ENCODE measurements around the gene DMRTC2. TPM values are rescaled to one million over a fixed set of nuclear protein-coding genes. Genes with fewer than 3 reads are reported as not detected.
"Not testable (repeated sequence)": the region's sequence is repeated elsewhere in the genome, so short reads cannot be mapped to it uniquely, and the experiment has no call there.

Gene DMRTC2
- total and polyA plus RNA-seq, 2 donors from 2014 or later = not detected

DNA sequence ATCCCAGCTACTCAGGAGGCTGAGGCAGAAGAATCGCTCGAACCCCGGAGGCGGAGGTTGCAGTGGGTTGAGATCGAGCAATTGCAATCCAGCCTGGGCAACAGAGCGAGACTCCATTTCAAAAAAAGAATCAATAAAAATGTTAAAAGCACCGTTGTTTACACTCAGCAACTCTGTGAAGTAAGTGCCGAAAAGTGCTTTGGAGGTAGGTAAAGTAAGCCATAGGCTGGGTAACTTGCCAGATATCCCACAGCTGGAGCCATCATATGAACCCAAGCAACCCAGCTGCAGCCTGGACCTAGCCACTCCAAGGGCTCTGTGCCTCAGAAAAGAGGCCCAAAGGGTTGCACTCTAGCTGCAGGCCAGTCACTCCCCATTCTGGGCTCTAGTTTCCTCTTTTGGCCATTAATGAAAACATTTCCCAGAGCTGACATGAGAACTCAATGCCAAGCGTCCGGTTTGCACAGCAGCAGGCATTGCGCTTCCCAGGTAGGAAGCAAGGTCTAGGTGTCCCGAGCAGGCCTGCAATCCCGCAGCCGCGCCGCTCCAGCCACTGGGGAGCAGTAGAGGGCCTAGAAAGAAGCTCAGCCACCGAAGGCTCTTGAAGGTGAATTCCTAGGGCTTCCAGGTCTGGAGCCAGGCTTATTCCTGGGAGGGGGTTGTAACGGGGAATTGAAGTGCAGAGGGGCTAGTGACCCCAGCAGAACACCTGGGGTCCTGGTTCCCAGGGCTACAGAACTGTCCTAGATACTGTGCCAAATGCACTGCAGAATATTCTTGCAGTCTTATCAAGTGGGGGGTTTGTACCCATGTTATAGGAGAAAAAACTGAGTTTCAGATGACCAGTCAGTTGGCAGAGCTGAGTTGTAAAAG, 28.2 kb downstream of the DMRTC2 start:
- no peaks in the 10 kb centered on the region for H3K27me3 ChIP-seq (ENCODE audit: control insufficient read depth, insufficient read depth, low read length)
- DNase-seq (peak; percentile 82 to 83 (median 82)), FAIRE-seq (no peak)
- intact Hi-C loops (cut with DNase I) = no loop called here
- no peaks in the 10 kb centered on the region for H3K9me3 ChIP-seq (ENCODE audit: control insufficient read depth in 2 of 3, insufficient read depth in 1 of 3, low read length in 3 of 3)
- TF ChIP-seq, protein P1, sequence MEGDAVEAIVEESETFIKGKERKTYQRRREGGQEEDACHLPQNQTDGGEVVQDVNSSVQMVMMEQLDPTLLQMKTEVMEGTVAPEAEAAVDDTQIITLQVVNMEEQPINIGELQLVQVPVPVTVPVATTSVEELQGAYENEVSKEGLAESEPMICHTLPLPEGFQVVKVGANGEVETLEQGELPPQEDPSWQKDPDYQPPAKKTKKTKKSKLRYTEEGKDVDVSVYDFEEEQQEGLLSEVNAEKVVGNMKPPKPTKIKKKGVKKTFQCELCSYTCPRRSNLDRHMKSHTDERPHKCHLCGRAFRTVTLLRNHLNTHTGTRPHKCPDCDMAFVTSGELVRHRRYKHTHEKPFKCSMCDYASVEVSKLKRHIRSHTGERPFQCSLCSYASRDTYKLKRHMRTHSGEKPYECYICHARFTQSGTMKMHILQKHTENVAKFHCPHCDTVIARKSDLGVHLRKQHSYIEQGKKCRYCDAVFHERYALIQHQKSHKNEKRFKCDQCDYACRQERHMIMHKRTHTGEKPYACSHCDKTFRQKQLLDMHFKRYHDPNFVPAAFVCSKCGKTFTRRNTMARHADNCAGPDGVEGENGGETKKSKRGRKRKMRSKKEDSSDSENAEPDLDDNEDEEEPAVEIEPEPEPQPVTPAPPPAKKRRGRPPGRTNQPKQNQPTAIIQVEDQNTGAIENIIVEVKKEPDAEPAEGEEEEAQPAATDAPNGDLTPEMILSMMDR (IDR thresholded peaks at IDR 0.05; ENCODE audit: borderline replicate concordance, extremely low read depth, insufficient read depth) = peak; percentile 58
- H3K36me3 ChIP-seq (ENCODE audit: control insufficient read depth in 2 of 3, insufficient read depth in 3 of 3, low read length in 3 of 3) = peaks cover 0 to 30% (median 13%) of the 10 kb centered on the region in 3 donors
- peaks cover 0 to 3% (median 0%) of the 10 kb centered on the region in 3 donors for H3K4me1 ChIP-seq (ENCODE audit: control insufficient read depth in 2 of 3, insufficient read depth in 2 of 3, low read depth in 1 of 3, low read length in 3 of 3)
- no peak overlapping the region for H3K9ac ChIP-seq (ENCODE audit: low read length in 3 of 3)
- H3K27ac ChIP-seq (ENCODE audit: low read depth in 2 of 2, low read length in 2 of 2) = no peak overlapping the region
- no peak overlapping the region for H3K4me3 ChIP-seq (ENCODE audit: low read length in 3 of 3)

DNA sequence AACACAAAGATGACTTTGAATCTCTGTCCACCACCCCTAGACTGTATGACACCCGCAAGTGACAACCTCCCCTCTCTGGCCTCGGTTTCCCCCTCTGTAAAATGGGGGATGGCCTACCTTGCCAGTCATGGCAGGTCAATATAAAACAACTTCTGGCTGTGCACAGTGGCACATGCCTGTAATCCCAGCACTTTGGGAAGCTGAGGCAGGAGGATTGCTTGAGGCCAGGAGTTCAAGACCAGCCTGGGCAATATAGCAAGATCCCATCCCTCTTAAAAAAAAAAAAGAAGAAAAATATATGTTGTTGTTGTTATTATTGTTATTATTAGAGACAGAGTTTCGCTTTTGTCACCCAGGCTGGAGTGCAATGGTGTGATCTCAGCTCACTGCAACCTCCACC, 31.1 kb downstream of the DMRTC2 start:
- intact Hi-C loops (cut with DNase I); H3K36me3 ChIP-seq (ENCODE audit: control insufficient read depth in 2 of 3, insufficient read depth in 3 of 3, low read length in 3 of 3); H3K27me3 ChIP-seq (ENCODE audit: control insufficient read depth, insufficient read depth, low read length); H3K4me1 ChIP-seq (ENCODE audit: control insufficient read depth in 2 of 3, insufficient read depth in 2 of 3, low read depth in 1 of 3, low read length in 3 of 3); FAIRE-seq; H3K9ac ChIP-seq (ENCODE audit: low read length in 3 of 3); H3K9me3 ChIP-seq (ENCODE audit: control insufficient read depth in 2 of 3, insufficient read depth in 1 of 3, low read length in 3 of 3); H3K27ac ChIP-seq (ENCODE audit: low read depth in 2 of 2, low read length in 2 of 2); H3K4me3 ChIP-seq (ENCODE audit: low read length in 3 of 3): not testable (repeated sequence)
- DNase-seq = peak in 1 of 5 donors; percentile 36

DNA sequence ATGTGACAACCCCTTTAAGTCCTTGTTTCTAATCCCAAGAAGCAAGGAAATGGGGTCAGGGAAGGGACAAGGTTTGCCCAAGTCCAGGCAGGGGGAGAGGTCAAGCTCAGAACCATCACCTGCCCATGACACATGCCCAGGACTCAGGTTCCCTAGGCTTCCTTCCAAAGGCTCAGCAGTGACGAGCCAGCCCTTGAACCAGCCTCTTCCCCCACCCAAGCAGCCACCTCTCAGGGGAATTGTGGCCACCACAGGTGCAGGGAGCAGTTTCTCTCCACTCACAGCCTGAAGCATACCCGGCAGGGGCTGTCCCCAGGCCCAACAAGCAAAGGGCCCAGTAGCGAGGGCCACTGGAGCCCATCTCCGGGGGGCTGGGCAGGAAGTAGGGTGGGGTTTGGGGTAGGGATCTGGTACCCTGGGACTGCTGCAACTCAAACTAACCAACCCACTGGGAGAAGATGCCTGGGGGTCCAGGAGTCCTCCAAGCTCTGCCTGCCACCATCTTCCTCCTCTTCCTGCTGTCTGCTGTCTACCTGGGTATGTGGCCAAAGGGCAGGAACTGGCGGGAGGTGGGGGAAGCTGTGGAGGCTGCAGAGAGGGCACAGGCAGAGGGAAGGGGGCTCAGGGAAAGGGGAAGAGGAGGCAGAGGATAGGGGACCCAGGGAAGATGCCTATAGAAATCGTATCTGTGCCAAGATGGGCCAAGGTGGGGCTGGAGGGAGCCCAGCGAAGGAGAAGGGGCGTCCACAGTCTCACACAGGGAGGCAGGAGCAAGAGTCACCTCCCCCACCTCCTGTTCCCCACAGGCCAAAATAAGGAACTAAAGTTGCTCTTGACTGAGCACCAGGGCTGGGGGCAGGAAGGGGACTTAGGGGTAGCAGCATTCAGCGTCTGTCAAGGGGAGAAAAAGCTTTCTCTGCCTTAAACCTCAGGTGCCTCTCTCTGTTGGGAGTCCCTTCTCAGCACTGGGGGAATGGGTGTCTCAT, 32.3 kb downstream of the DMRTC2 start, which contains the start of gene CD79A:
Gene CD79A (plus strand): TSS at position 433 of the 986 bp plus-strand sequence. CDS start 26 bp downstream, at position 459.
- Histone ChIP-seq H3K9me3 (ENCODE audit: control insufficient read depth in 2 of 3, insufficient read depth in 1 of 3, low read length in 3 of 3) (no peaks in the 10 kb centered on the region), H3K9ac (ENCODE audit: low read length in 3 of 3) (no peak within 1 kb of the TSS), H3K4me1 (ENCODE audit: control insufficient read depth in 2 of 3, insufficient read depth in 2 of 3, low read depth in 1 of 3, low read length in 3 of 3) (peaks cover 0 to under 1% (median 0%) of the 10 kb centered on the region in 3 donors), H3K4me3 (ENCODE audit: low read length in 3 of 3) (no peak within 1 kb of the TSS), H3K36me3 (ENCODE audit: control insufficient read depth in 2 of 3, insufficient read depth in 3 of 3, low read length in 3 of 3) (peaks cover 0 to 6% (median 0%) of the 10 kb centered on the region in 3 donors), H3K27ac (ENCODE audit: low read depth in 2 of 2, low read length in 2 of 2) (no peak within 1 kb of the TSS), H3K27me3 (ENCODE audit: control insufficient read depth, insufficient read depth, low read length) (no peaks in the 10 kb centered on the region)
- TF ChIP-seq, protein P1 (IDR thresholded peaks at IDR 0.05; ENCODE audit: borderline replicate concordance, extremely low read depth, insufficient read depth) = no peak
- intact Hi-C loops (cut with DNase I) = no loop called here
- DNase-seq = peak in 1 of 5 donors; percentile 64
- no peak for FAIRE-seq
